ACC112 (cell line): ENCODE results near the gene SNX1.

ENCODE experiments used
- H2AFZ ChIP-seq: fragments of 200-600 bp; sonication (generic); one replicate; pipeline ENCODE4 v1.6.0; 2017; ENCODE audit warnings: antibody characterized with exemption, low read length; ENCODE audit not compliant: unreplicated experiment
- H3K27ac ChIP-seq: fragments of 200-600 bp; sonication (generic); 2 replicates; pipeline ENCODE4 v1.5.1; 2014; ENCODE audit warnings: low read depth, mild to moderate bottlenecking, antibody characterized with exemption, low read length, moderate library complexity
- H3K27me3 ChIP-seq: fragments of 200-600 bp; sonication (generic); 2 replicates; pipeline ENCODE4 v1.6.1; 2014; ENCODE audit warnings: mild to moderate bottlenecking, antibody characterized with exemption, low read length, moderate library complexity, mixed read lengths; ENCODE audit not compliant: insufficient read depth
- H3K36me3 ChIP-seq: fragments of 200-600 bp; sonication (generic); 2 replicates; pipeline ENCODE4 v1.6.1; 2016; ENCODE audit warnings: mild to moderate bottlenecking, antibody characterized with exemption, low read length, moderate library complexity, mixed read lengths; ENCODE audit not compliant: insufficient read depth
- H3K4me1 ChIP-seq: fragments of 200-600 bp; sonication (generic); one replicate; pipeline ENCODE4 v1.6.1; 2016; ENCODE audit warnings: low read length, mixed read lengths; ENCODE audit not compliant: insufficient read depth, unreplicated experiment, control insufficient read depth
- H3K4me3 ChIP-seq: fragments of 200-600 bp; sonication (generic); 2 replicates; pipeline ENCODE4 v1.5.1; 2014; ENCODE audit warnings: mild to moderate bottlenecking, low read depth, low read length
- H3K79me2 ChIP-seq: fragments of 200-600 bp; sonication (generic); one replicate; pipeline ENCODE4 v1.6.0; 2016; ENCODE audit warnings: low read length; ENCODE audit not compliant: control insufficient read depth, unreplicated experiment, insufficient read depth

SNX1 gene

GRCh38 chr15:64146885-64147681 lies 51.3 kb downstream of the SNX1 start:
- H3K27me3 ChIP-seq, result peaks cover 9% of the 10 kb centered on the region
- no peaks in the 10 kb centered on the region for H3K36me3 ChIP-seq
- H3K4me1 ChIP-seq, result peaks cover 4% of the 10 kb centered on the region
- H2AFZ ChIP-seq, result no peak overlapping the region
- no peak overlapping the region for H3K27ac ChIP-seq
- H3K79me2 ChIP-seq, result no peaks in the 10 kb centered on the region
- no peak overlapping the region for H3K4me3 ChIP-seq

- Histone ChIP-seq H3K27ac (no peak overlapping the region), H3K4me3 (no peak overlapping the region), H2AFZ (no peak overlapping the region), H3K79me2 (no peaks in the 10 kb centered on the region), H3K4me1 (peaks cover 4% of the 10 kb centered on the region), H3K27me3 (peaks cover 19% of the 10 kb centered on the region), H3K36me3 (no peaks in the 10 kb centered on the region)
Observed at GRCh38 chr15:64148168-64148567, 52.4 kb downstream of the SNX1 start.

GRCh38 chr15:64148581-64148980 lies 52.8 kb downstream of the SNX1 start:
- Histone ChIP-seq H3K27ac (no peak overlapping the region), H2AFZ (no peak overlapping the region), H3K79me2 (no peaks in the 10 kb centered on the region), H3K4me3 (no peak overlapping the region), H3K4me1 (peaks cover 4% of the 10 kb centered on the region), H3K36me3 (no peaks in the 10 kb centered on the region), H3K27me3 (peaks cover 19% of the 10 kb centered on the region)

- Histone ChIP-seq H3K36me3 (no peaks in the 10 kb centered on the region), H3K27me3 (peaks cover 19% of the 10 kb centered on the region), H3K79me2 (no peaks in the 10 kb centered on the region), H3K27ac (no peak overlapping the region), H3K4me3 (no peak overlapping the region), H3K4me1 (peaks cover 4% of the 10 kb centered on the region), H2AFZ (no peak overlapping the region)
Observed at GRCh38 chr15:64149424-64149823, 53.6 kb downstream of the SNX1 start.

GRCh38 chr15:64149893-64150578 lies 54.3 kb downstream of the SNX1 start:
- Histone ChIP-seq H2AFZ (no peak overlapping the region), H3K27ac (no peak overlapping the region), H3K4me1 (peaks cover 4% of the 10 kb centered on the region), H3K36me3 (no peaks in the 10 kb centered on the region), H3K27me3 (peaks cover 19% of the 10 kb centered on the region), H3K79me2 (no peaks in the 10 kb centered on the region), H3K4me3 (no peak overlapping the region)

GRCh38 chr15:64151727-64152506 lies 56.1 kb downstream of the SNX1 start, which contains the start of gene SNX22:
TSS of gene SNX22 (plus strand) at chr15:64151731. CDS start at chr15:64151776, 45 bp downstream.
- Histone ChIP-seq H3K79me2 (no peaks in the 10 kb centered on the region), H3K27me3 (peaks cover 19% of the 10 kb centered on the region), H3K27ac (no peak within 1 kb of the TSS), H3K4me3 (peak within 1 kb of the TSS; percentile 63), H3K4me1 (peaks cover 4% of the 10 kb centered on the region), H3K36me3 (peaks cover 5% of the 10 kb centered on the region; the same call in 1 of the 2 replicates), H2AFZ (peak within 1 kb of the TSS; percentile 54)

GRCh38 chr15:64152507-64153387 lies 57.0 kb downstream of the SNX1 start:
- peaks cover 19% of the 10 kb centered on the region for H3K27me3 ChIP-seq
- peak overlapping the region; percentile 63 for H3K4me3 ChIP-seq
- H3K27ac ChIP-seq, result no peak overlapping the region
- H3K79me2 ChIP-seq, result no peaks in the 10 kb centered on the region
- no peak overlapping the region for H2AFZ ChIP-seq
- peaks cover 4% of the 10 kb centered on the region for H3K4me1 ChIP-seq
- peaks cover 13% of the 10 kb centered on the region for H3K36me3 ChIP-seq

GRCh38 chr15:64153480-64154367 lies 57.9 kb downstream of the SNX1 start:
- Histone ChIP-seq H3K4me3 (no peak overlapping the region), H3K4me1 (peaks cover 4% of the 10 kb centered on the region), H3K27me3 (peaks cover 19% of the 10 kb centered on the region), H2AFZ (no peak overlapping the region), H3K27ac (no peak overlapping the region), H3K36me3 (peaks cover 21% of the 10 kb centered on the region), H3K79me2 (peaks cover 2% of the 10 kb centered on the region)

GRCh38 chr15:64155802-64156651 lies 60.2 kb downstream of the SNX1 start:
- peaks cover 33% of the 10 kb centered on the region for H3K36me3 ChIP-seq
- peaks cover 13% of the 10 kb centered on the region for H3K4me1 ChIP-seq
- H3K27me3 ChIP-seq, result peaks cover 19% of the 10 kb centered on the region
- peaks cover 13% of the 10 kb centered on the region for H3K79me2 ChIP-seq
- H3K4me3 ChIP-seq, result no peak overlapping the region
- no peak overlapping the region for H2AFZ ChIP-seq
- no peak overlapping the region for H3K27ac ChIP-seq
